ENCODE measurements around the gene PIP5K1C.

Gene PIP5K1C

GRCh38 chr19:3645067-3645396, 55.2 kb downstream of the PIP5K1C start:
- in situ Hi-C loops (cut with HindIII; ENCODE audit: low pct_ligation_motif_present, low sequenced_read_pairs) = no loop called here
- H3K27ac ChIP-seq = no peak overlapping the region
- TF ChIP-seq CTCF (IDR thresholded peaks at IDR 0.05; ENCODE audit: low read depth, low read length, missing control alignments) = no peak
- no peaks in the 10 kb centered on the region for H3K27me3 ChIP-seq (replicated peaks)
- no peak for DNase-seq
- peaks cover 41% of the 10 kb centered on the region for H3K36me3 ChIP-seq (replicated peaks)
- no peak overlapping the region for H3K4me3 ChIP-seq (ENCODE audit: low read depth, low read length)

DNA sequence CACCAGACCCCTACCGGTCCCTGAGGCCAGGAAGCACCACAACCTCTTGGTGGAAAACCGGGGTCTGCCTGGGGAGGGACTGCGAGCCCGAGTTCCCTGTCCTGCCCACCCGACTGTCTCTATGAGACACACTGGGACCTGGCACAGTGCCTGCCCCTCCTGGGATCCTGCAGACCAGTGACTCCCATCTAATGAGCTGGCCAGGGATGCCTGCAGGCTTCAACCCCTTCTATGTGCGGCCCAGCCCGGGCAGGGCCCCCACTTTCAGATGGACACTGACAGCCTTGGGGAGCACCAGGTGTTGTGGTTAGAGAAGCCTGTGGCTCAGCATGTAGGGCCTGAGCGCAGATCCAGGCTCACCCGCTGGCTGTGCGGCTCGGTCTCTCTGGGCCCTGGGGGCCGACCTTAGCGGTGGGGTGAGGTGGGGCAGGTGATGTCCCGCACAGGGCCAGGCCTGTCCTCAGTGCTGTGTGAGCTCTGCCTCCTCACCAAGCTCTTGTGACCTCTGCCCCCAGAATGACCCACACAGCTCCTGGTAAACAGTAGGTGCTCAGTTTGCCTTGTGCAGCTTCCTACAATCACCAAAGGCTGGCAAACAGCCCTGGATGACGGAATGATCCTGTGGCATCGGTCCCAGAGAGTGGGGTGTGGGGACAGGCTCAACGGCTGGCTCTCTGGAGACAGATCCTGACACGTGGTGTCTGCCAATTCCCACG, 55.8 kb downstream of the PIP5K1C start:
- Histone ChIP-seq H3K4me3 (ENCODE audit: low read depth, low read length) (no peak overlapping the region), H3K27me3 (replicated peaks) (no peaks in the 10 kb centered on the region), H3K27ac (no peak overlapping the region), H3K36me3 (replicated peaks) (peaks cover 46% of the 10 kb centered on the region)
- no peak for TF ChIP-seq CTCF (IDR thresholded peaks at IDR 0.05; ENCODE audit: low read depth, low read length, missing control alignments)
- in situ Hi-C loops (cut with HindIII; ENCODE audit: low pct_ligation_motif_present, low sequenced_read_pairs) = no loop called here
- DNase-seq = no peak

- no peak overlapping the region for H3K4me3 ChIP-seq (ENCODE audit: low read depth, low read length)
- in situ Hi-C loops (cut with HindIII; ENCODE audit: low pct_ligation_motif_present, low sequenced_read_pairs) = no loop called here
- no peak for TF ChIP-seq CTCF (IDR thresholded peaks at IDR 0.05; ENCODE audit: low read depth, low read length, missing control alignments)
- no peak for DNase-seq
- H3K36me3 ChIP-seq (replicated peaks) = peaks cover 54% of the 10 kb centered on the region
- H3K27ac ChIP-seq = no peak overlapping the region
- no peaks in the 10 kb centered on the region for H3K27me3 ChIP-seq (replicated peaks)
Observed at GRCh38 chr19:3643674-3644313, 56.5 kb downstream of the PIP5K1C start.

- in situ Hi-C loops (cut with HindIII; ENCODE audit: low pct_ligation_motif_present, low sequenced_read_pairs) = no loop called here
- H3K27ac ChIP-seq = no peak overlapping the region
- no peak for TF ChIP-seq CTCF (IDR thresholded peaks at IDR 0.05; ENCODE audit: low read depth, low read length, missing control alignments)
- DNase-seq = no peak
- peaks cover 58% of the 10 kb centered on the region for H3K36me3 ChIP-seq (replicated peaks)
- no peaks in the 10 kb centered on the region for H3K27me3 ChIP-seq (replicated peaks)
- no peak overlapping the region for H3K4me3 ChIP-seq (ENCODE audit: low read depth, low read length)
Observed at GRCh38 chr19:3642987-3643673, 57.1 kb downstream of the PIP5K1C start.

DNA sequence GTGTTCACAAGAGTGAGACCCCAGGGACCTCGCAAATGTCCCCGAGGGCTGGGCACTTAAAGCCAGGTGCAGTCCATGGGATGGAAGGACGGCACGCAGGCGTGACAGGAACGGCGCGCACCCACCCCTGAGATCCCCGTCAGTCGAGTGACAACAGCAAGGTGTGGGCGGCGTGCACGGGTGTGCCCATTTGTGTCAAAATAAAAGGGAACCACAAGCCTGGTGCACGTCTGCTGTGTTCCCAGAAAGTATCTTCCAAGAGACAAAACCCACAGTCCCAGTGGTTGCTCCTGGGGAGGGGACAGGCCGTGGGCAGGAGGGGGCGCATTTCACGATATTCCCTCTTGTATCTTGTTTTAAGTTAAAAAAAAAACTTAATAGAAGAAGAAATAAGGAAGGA, 58.0 kb downstream of the PIP5K1C start:
- DNase-seq = no peak
- H3K27me3 ChIP-seq (replicated peaks) = no peaks in the 10 kb centered on the region
- in situ Hi-C loops (cut with HindIII; ENCODE audit: low pct_ligation_motif_present, low sequenced_read_pairs) = no loop called here
- H3K36me3 ChIP-seq (replicated peaks) = peaks cover 59% of the 10 kb centered on the region
- no peak overlapping the region for H3K27ac ChIP-seq
- TF ChIP-seq CTCF (IDR thresholded peaks at IDR 0.05; ENCODE audit: low read depth, low read length, missing control alignments) = no peak
- no peak overlapping the region for H3K4me3 ChIP-seq (ENCODE audit: low read depth, low read length)
